ES-I3 (cell line): Measurements from ENCODE around the gene SLIT3.

ENCODE experiments used
- H3K36me3 ChIP-seq: 2 replicates; pipeline ENCODE4 v1.6.1; 2013; ENCODE audit warnings: mild to moderate bottlenecking, low read length, control low read depth, moderate library complexity; ENCODE audit not compliant: insufficient read depth
- H3K4me1 ChIP-seq: 2 replicates; pipeline ENCODE4 v1.6.1; 2013; ENCODE audit warnings: mild to moderate bottlenecking, control low read depth, low read length; ENCODE audit not compliant: insufficient read depth
- H3K9ac ChIP-seq: 2 replicates; pipeline ENCODE4 v1.6.1; 2013; ENCODE audit warnings: low read depth, mild to moderate bottlenecking, low read length, moderate library complexity
- H3K9me3 ChIP-seq: 2 replicates; pipeline ENCODE4 v1.6.1; 2013; ENCODE audit warnings: mild to moderate bottlenecking, low read length, moderate library complexity; ENCODE audit not compliant: control insufficient read depth, insufficient read depth

Gene SLIT3

DNA sequence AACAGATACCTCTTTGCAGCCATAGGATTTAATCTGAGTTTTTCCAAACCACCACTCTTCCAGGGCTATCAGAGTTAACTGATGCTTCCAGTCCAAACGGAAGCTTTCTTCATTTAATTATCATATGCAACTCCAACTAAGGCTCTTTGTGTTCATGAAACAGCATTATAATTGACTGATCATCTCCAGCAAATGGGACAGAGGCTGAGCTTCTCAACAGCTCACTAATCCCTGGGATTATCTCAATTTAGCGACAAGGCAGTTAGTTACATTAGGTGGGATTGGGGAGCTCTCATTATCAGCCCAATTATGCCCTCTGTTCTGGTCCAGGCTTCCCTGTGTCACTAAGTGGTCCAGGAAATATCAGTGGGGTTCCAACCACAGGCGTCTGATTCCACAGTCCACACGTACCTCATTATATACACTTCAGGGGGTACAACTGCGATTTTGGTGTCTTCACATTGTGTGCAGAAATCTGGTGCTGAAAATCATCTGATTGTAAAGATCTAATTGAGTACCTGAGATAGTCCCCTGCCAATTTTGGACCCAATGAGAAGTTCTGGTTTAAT, 408.2 kb downstream of the SLIT3 start:
- no peaks in the 10 kb centered on the region for H3K4me1 ChIP-seq
- no peaks in the 10 kb centered on the region for H3K36me3 ChIP-seq
- no peaks in the 10 kb centered on the region for H3K9me3 ChIP-seq
- H3K9ac ChIP-seq = no peak overlapping the region

DNA sequence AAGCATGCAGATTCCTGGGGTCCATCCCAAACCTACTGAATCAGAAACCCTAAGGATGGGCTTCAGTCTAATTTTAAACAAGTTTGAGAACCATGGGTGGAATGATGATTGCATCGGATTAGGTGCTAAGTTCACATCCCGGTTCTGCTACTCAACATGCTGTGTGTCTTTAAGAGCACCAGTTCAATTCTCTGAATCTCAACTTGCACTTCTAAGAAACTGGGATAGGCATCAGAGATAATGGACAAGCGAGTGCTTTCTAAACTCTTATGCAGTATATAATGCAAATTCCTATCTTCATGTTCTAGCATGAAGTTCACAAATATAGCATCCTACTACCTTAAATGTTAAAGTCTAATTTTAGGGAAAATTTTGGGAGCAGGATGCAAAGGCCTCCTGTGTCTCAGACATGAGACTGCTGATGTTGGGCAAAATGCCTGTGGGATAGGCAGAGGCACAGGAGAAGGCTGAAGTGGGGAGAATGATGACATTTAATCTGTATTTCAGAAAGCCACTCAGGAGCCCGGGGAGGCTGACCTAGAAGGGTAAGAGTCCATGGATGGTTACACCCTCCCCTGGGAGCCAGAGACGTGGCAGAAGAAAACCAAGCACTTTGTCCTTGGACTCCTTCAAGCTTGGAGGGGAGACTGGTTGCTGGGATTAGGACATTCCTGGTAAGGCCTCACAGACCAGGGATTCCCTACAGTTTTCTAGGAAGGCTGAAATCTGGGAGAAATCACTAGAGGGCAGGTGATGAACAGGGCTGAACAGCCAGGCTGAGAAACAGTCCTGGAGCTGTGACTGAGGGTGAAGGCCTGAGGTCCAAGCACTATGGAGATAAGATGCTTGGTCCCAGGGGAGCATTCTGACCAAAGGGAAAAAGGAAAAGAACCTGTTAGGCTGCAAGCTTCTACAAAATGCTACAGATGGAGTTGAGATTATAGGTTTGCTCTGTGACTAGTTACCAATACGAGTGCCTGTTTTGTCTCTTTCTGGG, 409.8 kb downstream of the SLIT3 start:
- no peak overlapping the region for H3K9ac ChIP-seq

DNA sequence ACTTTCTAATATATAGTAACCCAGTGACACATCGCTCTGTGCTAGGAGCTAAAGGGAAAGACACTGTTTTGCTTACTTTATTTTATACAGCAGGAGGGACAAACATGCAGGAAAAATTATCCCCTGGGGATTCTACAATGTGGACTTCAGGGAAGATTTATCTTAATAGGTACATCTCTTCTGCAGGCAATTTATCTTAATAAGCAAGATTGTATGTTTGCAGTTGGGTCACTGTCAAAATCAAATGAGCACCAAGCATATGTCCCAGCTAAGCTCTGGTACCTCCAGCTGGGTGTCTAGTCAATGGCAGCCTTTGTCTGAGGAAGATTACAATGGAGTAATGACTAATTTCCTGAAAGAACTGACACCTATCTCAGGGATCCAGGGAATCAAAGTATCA, 411.9 kb downstream of the SLIT3 start:
- no peaks in the 10 kb centered on the region for H3K9me3 ChIP-seq
- no peaks in the 10 kb centered on the region for H3K4me1 ChIP-seq
- no peaks in the 10 kb centered on the region for H3K36me3 ChIP-seq
- no peak overlapping the region for H3K9ac ChIP-seq

More for the DNA sequence above, 409.8 kb downstream of the SLIT3 start:
- Histone ChIP-seq H3K36me3 (no peaks in the 10 kb centered on the region), H3K4me1 (no peaks in the 10 kb centered on the region), H3K9me3 (no peaks in the 10 kb centered on the region)

DNA sequence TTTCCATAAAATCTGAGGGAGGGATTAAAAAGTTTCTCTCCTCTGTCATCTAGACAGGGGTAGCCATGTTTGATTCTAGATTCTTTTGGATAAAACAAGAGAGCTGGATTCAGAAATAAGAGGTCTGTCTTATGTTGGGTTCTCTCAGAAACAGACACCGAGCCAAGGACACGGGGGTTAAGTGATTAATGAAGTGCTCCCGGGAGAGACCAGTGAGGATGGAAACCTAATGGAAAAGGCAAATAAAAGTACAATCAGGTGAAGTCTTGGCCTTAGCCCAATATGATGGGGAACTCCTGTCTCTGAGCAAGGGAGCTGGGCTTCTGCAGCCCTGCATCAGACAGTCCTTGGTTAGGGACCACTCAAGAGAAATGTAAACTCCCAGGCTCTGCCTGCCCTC, 413.0 kb downstream of the SLIT3 start:
- Histone ChIP-seq H3K36me3 (no peaks in the 10 kb centered on the region), H3K9ac (no peak overlapping the region), H3K9me3 (no peaks in the 10 kb centered on the region), H3K4me1 (peaks cover 4% of the 10 kb centered on the region; the same call in 1 of the 2 replicates)

DNA sequence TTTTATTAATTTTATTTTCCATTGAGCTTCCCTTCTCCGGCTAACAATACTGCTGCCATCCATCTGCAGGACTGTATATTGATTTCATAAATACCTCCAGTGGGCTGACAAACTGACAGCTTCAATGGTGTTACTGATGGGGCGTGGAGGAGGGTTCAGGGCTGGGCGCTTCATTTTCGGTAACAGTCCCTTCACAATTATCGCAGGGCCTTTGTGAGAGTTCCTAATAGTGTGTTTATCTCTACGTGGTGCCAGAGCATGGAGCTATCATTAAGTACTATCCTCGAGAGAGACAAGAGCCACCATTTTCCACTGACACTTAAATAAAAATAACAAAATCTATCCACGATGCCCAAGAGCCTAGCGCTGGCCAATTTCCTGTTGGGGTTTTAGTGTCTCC, 414.8 kb downstream of the SLIT3 start:
- Histone ChIP-seq H3K9ac (no peak overlapping the region), H3K4me1 (peaks cover 12% of the 10 kb centered on the region; the same call in 1 of the 2 replicates), H3K9me3 (no peaks in the 10 kb centered on the region), H3K36me3 (no peaks in the 10 kb centered on the region)

DNA sequence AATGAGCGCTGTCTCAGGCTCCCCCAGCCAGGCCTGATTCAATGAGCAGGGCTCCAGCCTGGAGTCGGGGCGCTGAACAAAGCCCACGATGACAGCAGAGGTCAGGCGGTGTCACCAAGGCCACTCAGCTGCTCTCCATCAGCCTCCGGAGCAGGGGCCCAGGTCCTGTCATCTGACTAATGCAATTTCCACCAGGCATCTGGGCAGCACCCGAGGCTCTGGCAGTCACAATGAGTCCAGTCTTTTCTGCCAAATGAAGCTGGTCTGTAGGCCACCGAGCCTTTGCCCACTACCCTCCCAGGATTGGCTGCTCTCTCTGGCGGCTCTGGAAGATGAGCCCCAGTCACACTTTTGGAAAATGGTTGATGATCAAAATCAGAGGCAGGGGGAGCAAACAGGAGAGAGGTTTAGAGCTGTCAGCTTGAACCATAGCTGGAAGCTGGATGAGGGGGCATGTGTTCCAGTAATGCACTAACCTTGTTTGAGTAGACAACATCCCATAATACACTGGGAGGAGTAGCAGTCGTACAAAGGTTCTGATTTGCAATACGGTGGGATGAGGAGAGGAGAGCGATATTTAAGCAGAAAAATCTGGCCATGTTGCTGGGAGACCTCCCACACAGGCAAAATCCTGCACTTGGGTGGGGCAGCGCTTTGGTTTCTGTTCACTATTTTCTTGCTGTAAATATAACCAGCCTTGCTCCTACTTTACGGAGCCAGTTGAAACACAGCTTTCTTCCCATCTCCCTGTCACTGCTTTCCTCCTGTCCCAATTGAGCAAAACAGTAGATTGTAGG, 415.4 kb downstream of the SLIT3 start:
- H3K4me1 ChIP-seq = peaks cover 12% of the 10 kb centered on the region; the same call in 1 of the 2 replicates
- no peaks in the 10 kb centered on the region for H3K9me3 ChIP-seq
- no peak overlapping the region for H3K9ac ChIP-seq
- no peaks in the 10 kb centered on the region for H3K36me3 ChIP-seq

DNA sequence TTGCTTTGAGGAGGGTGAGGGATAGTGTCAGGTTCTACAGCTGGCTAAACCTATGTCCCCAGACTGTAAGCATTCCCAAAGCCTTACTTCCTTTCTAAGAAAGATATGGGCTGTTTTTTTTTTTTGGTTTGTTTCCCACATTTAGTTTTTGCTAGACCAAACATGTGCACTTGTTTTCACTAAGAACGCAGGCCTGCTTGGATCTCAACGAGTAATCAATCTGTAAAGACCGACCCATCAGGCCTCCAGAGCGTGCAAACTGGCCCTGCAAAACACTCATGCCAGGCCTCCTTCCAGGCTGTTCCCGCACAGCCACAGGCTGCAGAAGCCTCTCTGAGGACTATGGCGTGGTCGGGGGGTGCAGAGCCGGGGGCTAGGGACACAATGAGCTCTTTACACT, 416.9 kb downstream of the SLIT3 start:
- Histone ChIP-seq H3K9ac (no peak overlapping the region), H3K9me3 (no peaks in the 10 kb centered on the region), H3K36me3 (no peaks in the 10 kb centered on the region), H3K4me1 (peaks cover 17% of the 10 kb centered on the region)

DNA sequence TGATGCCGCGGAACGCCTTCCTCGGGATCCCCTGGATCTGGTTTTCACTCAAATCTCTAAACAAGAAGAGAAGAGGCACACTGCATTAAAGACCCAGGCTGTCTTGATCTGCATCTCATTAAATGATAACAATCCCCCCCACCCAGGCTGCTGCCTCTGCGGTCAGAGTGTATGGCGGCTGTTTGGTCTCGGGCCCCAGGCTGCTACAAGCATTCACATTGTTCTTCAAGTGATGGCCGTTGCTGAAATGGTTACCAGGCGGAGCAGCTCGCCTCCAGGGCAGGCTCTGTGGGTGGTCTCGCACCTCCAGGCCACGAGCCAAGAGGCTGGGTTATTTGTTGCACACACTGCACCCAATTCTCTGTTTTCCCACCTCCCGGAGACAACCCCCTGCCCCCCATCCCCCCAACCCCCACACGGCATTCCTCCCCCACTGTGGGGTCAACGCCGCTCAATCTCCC, 417.6 kb downstream of the SLIT3 start:
- Histone ChIP-seq H3K36me3 (no peaks in the 10 kb centered on the region), H3K4me1 (peaks cover 17% of the 10 kb centered on the region), H3K9ac (no peak overlapping the region), H3K9me3 (no peaks in the 10 kb centered on the region)

DNA sequence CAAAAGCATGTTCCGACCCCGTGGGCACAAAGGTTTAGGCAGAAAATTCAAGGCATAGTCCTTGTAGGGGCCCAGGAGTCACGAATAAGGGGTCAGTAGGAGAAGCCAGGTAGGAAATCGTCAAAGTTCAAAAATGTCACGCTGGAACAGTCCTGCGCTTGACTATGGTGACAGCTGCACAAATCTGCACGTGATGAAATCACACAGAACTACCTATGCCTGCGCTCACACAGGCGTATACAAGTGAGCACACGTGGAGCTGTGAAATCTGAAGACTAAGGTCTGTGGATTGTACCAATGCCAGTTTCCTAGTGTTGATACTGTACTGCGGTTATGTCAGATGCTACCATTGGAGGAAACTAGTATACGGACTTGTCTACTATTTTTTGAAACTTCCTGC, 418.7 kb downstream of the SLIT3 start:
- Histone ChIP-seq H3K9ac (no peak overlapping the region), H3K9me3 (no peaks in the 10 kb centered on the region), H3K4me1 (peaks cover 17% of the 10 kb centered on the region), H3K36me3 (no peaks in the 10 kb centered on the region)

DNA sequence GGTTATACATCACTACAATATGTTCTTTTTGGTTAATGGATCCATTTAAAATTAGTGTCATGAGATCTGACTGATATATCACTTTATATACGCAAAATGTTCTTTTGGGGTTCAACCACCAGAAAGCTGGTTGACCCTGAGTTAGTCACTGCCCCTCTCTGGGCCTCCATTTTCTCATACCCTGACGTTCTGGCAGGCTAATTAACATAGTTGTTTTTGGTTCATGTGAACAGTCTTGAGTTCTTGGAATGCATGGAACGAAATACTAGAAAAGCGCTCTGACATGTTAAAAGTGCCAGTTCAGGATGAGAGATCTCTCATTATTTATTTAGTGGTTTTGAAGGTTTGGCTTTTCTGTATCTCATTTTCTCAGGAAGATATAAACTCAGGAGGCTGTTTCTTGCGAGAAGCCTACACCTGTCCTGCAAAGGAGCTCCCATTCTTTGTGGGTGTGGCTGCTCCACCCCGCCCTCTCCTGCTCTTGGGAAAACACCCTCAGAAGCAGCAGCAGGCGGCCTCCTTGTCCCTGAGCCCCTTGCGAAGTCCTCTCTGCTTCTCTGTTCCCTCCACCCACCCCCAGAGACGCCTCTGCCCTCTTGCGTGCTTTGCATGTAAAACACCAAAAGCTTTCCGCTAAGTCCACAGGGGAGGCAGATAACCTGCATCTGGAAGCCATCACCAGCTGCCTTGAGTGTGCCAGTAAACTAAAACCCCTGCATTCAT, 419.4 kb downstream of the SLIT3 start:
- H3K9ac ChIP-seq = no peak overlapping the region
- H3K4me1 ChIP-seq = peaks cover 17% of the 10 kb centered on the region
- H3K9me3 ChIP-seq = no peaks in the 10 kb centered on the region
- H3K36me3 ChIP-seq = no peaks in the 10 kb centered on the region

DNA sequence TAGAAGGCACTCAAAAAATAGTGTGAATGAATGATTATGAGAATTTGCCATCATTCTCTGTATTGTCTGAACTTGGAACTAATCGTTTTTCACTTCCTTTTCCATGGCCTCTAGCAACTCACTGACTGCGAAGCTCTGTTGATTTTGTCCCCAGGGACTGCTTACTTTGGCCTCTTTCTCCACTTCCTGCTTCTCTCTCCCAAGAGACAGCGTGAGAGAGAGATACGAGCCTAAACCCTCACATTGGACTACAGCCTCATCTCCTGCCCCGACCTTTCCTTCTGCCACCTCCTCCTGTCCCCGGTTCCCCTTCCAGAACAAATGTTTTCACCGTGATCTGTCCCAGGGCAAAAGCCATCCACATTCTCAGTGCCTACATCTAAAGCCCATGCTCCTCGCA, 421.0 kb downstream of the SLIT3 start:
- no peaks in the 10 kb centered on the region for H3K9me3 ChIP-seq
- H3K36me3 ChIP-seq = no peaks in the 10 kb centered on the region
- H3K9ac ChIP-seq = no peak overlapping the region
- peaks cover 24% of the 10 kb centered on the region for H3K4me1 ChIP-seq

DNA sequence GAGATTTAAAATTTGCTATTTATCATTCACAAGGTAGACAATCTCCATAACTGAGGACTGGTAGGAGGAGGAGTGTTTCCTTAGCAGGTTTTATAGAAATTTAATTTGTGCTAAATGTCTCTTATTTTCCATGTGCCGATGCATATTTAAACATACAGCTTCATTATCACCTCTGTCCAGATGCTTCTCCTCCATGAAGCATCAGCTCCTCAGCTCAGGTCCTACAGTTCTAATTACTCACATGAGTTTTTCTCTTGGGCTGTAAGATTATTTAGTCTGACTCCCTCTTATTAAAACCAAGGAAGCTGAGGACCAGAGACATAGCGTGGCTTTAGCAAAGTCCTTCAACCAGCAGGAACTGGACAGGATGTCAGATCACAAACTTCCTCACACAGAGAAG, 421.6 kb downstream of the SLIT3 start:
- Histone ChIP-seq H3K36me3 (no peaks in the 10 kb centered on the region), H3K9ac (no peak overlapping the region), H3K9me3 (no peaks in the 10 kb centered on the region), H3K4me1 (peaks cover 24% of the 10 kb centered on the region)

DNA sequence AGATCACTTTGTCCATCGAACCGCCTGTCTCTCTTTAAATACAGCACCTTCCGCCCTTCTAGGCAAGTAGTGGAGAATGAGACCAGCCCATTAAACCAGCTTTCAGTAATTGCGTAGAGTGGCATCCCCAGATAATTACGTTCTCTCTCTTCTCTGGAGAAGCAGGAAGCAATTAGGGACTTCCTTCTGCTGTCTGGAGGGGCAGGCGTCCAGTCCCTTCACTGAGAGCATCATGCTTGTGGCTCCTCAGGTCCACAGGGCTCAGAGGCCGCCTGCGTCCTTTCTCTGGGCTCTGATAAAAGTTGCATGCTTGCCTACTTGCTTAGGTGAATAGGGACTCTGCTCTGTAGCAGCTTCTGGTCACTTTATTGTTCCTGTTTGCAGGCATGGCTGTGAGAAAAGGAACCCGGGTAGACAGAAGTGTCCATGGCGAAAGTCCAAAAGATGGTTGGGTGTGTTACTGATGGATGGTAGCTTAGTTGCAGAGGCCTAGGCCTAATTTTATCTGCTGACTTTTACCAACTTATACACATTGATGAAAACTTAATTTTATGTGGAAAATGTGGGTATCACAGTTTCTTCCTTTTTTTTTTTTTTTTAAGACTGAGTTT, 422.7 kb downstream of the SLIT3 start:
- no peak overlapping the region for H3K9ac ChIP-seq
- H3K4me1 ChIP-seq = peaks cover 23% of the 10 kb centered on the region
- no peaks in the 10 kb centered on the region for H3K9me3 ChIP-seq
- H3K36me3 ChIP-seq = no peaks in the 10 kb centered on the region
